K562 (cell line): Measurements from ENCODE around the gene OTOA. TPM values are rescaled to one million over a fixed set of nuclear protein-coding genes. Genes with fewer than 3 reads are reported as not detected.
A peak's percentile ranks its signal among the peaks of the same experiment; 100 is the strongest.
"Not testable (repeated sequence)": the region's sequence is repeated elsewhere in the genome, so short reads cannot be mapped to it uniquely, and the experiment has no call there.

ENCODE experiments used
- ATAC-seq: fragments of 200-7000 bp; cut with Tn5 transposase; 3 replicates; pipeline ENCODE4 v1.9.1; 2020; ENCODE audit warnings: moderate library complexity
- BruUV-seq: library from RNA; stranded (reverse); fragments of 400-500 nt; replicated peaks from 2 replicates; lab custom pipeline; 2021; lab: Mats Ljungman, UMichigan
- CTCF ChIA-PET: fragments of 300-600 bp; formaldehyde crosslinking; extraction: SDS; loops from one replicate; lab custom pipeline; 2021; ENCODE audit warnings: low intra/inter-chr PET ratio; lab: Yijun Ruan, JAX
- POLR2A ChIA-PET: fragments of 300-600, 350-650 bp; sonication (Branson Sonifier 250); formaldehyde crosslinking; extraction: SDS; loops from one replicate; lab custom pipeline; 2021; ENCODE audit warnings: antibody characterized with exemption, inconsistent platforms; lab: Yijun Ruan, JAX
- DNase-seq, 4 experiments: peaks; one replicate each; pipeline versions ENCODE4 v3.0.0 to v3.0.0-alpha.2; 2011 to 2018; ENCODE audit warnings: low spot score in 3 of 4, mixed read lengths in 3 of 4; ENCODE audit errors: extremely low read depth in 1 of 4
- FAIRE-seq: peaks from 2 replicates; lab custom pipeline; 2011; peaks lifted over from hg19 to GRCh38; lab: Jason Lieb, UNC
- H2AFZ ChIP-seq: 2 replicates; pipeline ENCODE4 v1.6.0; 2011; ENCODE audit warnings: low read depth, low read length, control low read depth, inconsistent platforms
- H3K27ac ChIP-seq: fragments of 200-600 bp; 3 replicates; pipeline ENCODE4 v1.8.0; 2011; ENCODE audit warnings: low read depth, mild to moderate bottlenecking, control low read depth, inconsistent platforms, low read length, moderate library complexity, mixed read lengths; ENCODE audit errors: extremely low read depth
- H3K27me3 ChIP-seq, 2 experiments: fragments of 300-600 bp in 1 of 2; 2 replicates in 1 of 2; 3 replicates in 1 of 2; pipeline versions ENCODE4 v1.6.0 to v1.8.0; 2011; ENCODE audit warnings: inconsistent platforms in 2 of 2, low read length in 2 of 2, mild to moderate bottlenecking in 1 of 2, mixed read lengths in 1 of 2, moderate library complexity in 1 of 2; ENCODE audit not compliant: control insufficient read depth in 2 of 2, insufficient read depth in 2 of 2
- H3K36me3 ChIP-seq: fragments of 300-600 bp; 3 replicates; pipeline ENCODE4 v1.8.0; 2011; ENCODE audit warnings: mild to moderate bottlenecking, low read length, inconsistent platforms; ENCODE audit not compliant: control insufficient read depth, insufficient read depth
- H3K4me1 ChIP-seq, 2 experiments: fragments of 200-600 bp in 1 of 2; replicated peaks in 1 of 2; 2 replicates in 1 of 2; 3 replicates in 1 of 2; pipeline versions ENCODE4 v1.5.1 to v1.8.0; 2011; ENCODE audit warnings: inconsistent platforms in 2 of 2, low read length in 2 of 2, mild to moderate bottlenecking in 1 of 2, mixed read lengths in 1 of 2, moderate library complexity in 1 of 2; ENCODE audit not compliant: control insufficient read depth in 2 of 2, insufficient read depth in 2 of 2
- H3K4me2 ChIP-seq: 2 replicates; pipeline ENCODE4 v1.6.1; 2011; ENCODE audit warnings: low read length, control low read depth, inconsistent platforms, mixed read lengths; ENCODE audit not compliant: insufficient read depth
- H3K4me3 ChIP-seq: fragments of 200-600 bp; sonication (generic), shearing (Covaris generic); 2 replicates; pipeline ENCODE4 v1.5.1; 2016; ENCODE audit warnings: control low read depth, inconsistent platforms
- H3K79me2 ChIP-seq: fragments of 200-600 bp; 3 replicates; pipeline ENCODE4 v1.8.0; 2011; ENCODE audit warnings: low read length, inconsistent platforms; ENCODE audit not compliant: control insufficient read depth, insufficient read depth
- H3K9ac ChIP-seq, 2 experiments: 2 replicates each; pipeline versions ENCODE4 v1.6.0 to v1.6.1; 2011; ENCODE audit warnings: low read depth in 2 of 2, low read length in 2 of 2, control low read depth in 1 of 2, inconsistent platforms in 1 of 2, mild to moderate bottlenecking in 1 of 2, mixed read lengths in 1 of 2; ENCODE audit not compliant: insufficient read depth in 1 of 2
- H3K9me1 ChIP-seq: one replicate; pipeline ENCODE4 v1.6.0; 2011; ENCODE audit warnings: inconsistent platforms, mild to moderate bottlenecking, low read length, moderate library complexity; ENCODE audit not compliant: control insufficient read depth, insufficient read depth
- H3K9me3 ChIP-seq: replicated peaks from 2 replicates; pipeline ENCODE4 v1.5.1; 2011; ENCODE audit warnings: low read depth, low read length, inconsistent platforms; ENCODE audit not compliant: control insufficient read depth, insufficient read depth
- H4K20me1 ChIP-seq: replicated peaks from 2 replicates; pipeline ENCODE4 v1.6.1; 2011; ENCODE audit warnings: low read length, inconsistent platforms, mixed read lengths; ENCODE audit not compliant: control insufficient read depth, insufficient read depth
- WGBS: fragments of 100-300 bp; shearing (Covaris generic); methylation state at CpG from one replicate; pipeline ENCODE4 v1.1.6; 2016; ENCODE audit warnings: low coverage, mixed read lengths; ENCODE audit not compliant: insufficient coverage; ENCODE audit errors: missing lambda C conversion rate; 5-methylcytosine and 5-hydroxymethylcytosine counted together
- in situ Hi-C: fragments of 300-500 bp; cut with MboI; formaldehyde crosslinking; loops from 4 replicates; pipeline ENCODE4 v1.15.0; 2018; ENCODE audit warnings: inconsistent platforms, mixed read lengths
- intact Hi-C: fragments of 100-400 bp; cut with micrococcal nuclease; formaldehyde crosslinking; loops from 2 replicates; pipeline ENCODE4 v1.14.2; 2022
- polyA plus RNA-seq, 8 experiments: library from polyadenylated mRNA; depleted of rRNA in 4 of 8; stranded (reverse) in 5 of 8; unstranded in 3 of 8; fragments of >200 nt; fragmentation: Nextera tagmentation in 2 of 8; fragmentation: Illumina TruSeq in 1 of 8; extraction: Ambion mirVana in 2 of 8; extraction: Trizol in 1 of 8; gene quantifications; 2 replicates each; pipeline versions ENCODE4 v1.2.1 to v1.2.3, GENCODE V29; 2011 to 2014; ENCODE audit warnings: inconsistent platforms in 1 of 8, missing spikeins in 1 of 8
- total RNA-seq, 7 experiments: library from RNA; depleted of rRNA in 6 of 7; stranded (reverse); fragments of >200 nt in 6 of 7; fragmentation: Illumina TruSeq in 2 of 7; extraction: Trizol in 2 of 7; gene quantifications; 2 replicates each; pipeline versions ENCODE4 v1.2.1 to v1.2.3, GENCODE V29; 2011 to 2021; ENCODE audit warnings: low replicate concordance in 1 of 7

Gene OTOA
- total and polyA plus RNA-seq, 9 of the 15 experiments (the other 6 are each of a cell fraction or from before 2014, with no cell fraction given) = 0.04 TPM; not detected in 8

DNA sequence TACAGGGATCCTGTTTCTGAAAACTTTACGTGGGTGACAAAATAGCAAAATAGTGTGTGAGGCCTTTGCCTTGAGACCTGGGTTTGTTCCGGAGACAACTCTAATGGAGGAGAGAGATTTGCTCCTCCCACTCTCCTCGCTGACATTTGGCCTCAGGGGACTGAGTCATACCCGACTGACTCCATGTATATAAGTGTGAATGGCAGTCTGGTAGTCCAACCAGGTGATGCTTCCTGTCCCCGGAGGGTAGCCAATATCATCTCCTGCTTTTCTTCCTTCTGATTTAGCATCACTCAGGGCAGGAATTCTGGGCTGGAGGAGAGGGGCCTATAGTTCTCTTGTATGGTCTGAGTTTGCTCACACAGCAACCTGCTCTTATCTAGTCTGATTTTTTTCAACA lies 106.8 kb downstream of the OTOA start:
- H3K36me3 ChIP-seq, H2AFZ ChIP-seq, H3K9me3 ChIP-seq, H3K27ac ChIP-seq, in situ Hi-C loops, intact Hi-C loops, DNase-seq, POLR2A ChIA-PET, H3K9me1 ChIP-seq, H3K9ac ChIP-seq, H3K79me2 ChIP-seq, CTCF ChIA-PET, H4K20me1 ChIP-seq, H3K4me1 ChIP-seq, H3K4me3 ChIP-seq, H3K27me3 ChIP-seq, BruUV-seq, H3K4me2 ChIP-seq: not testable (repeated sequence)
- WGBS = 20% methylated on average over 1 of the region's 5 CpGs
- peak; percentile 68 for FAIRE-seq
- ATAC-seq = peak; percentile 80

DNA sequence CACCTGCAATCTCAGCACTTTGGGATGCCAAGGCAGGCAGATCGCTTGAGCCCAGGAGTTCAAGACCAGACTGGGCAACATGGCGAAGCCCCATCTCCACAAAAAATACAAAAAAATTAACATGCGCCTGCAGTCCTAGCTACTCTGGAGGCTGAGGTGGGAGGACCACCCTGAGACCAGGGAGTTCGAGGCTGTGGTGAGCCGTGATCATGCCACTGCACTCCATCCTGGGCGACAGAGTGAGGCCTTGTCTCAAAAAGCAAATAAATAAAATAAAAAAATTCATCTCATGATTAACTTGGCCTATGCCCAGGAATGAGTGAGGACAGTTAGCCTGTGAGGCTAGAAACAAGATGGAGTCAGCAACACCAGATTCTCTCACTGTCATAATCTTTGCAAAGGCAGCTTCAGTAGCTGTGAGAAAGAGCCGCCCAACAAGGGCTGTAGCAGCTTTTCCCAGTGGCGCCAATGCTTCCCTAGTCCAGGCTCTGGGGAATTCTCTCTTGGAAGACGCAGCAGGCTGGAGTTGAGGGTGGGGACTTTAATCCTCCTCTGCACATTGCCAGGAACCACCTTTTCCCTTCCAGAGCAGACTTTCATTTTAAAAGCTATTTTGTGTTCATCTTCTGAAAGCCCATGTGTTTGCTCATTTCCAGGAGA lies 108.9 kb downstream of the OTOA start:
- FAIRE-seq, H3K4me3 ChIP-seq, H4K20me1 ChIP-seq, H3K36me3 ChIP-seq, H2AFZ ChIP-seq, in situ Hi-C loops, H3K9me1 ChIP-seq, DNase-seq, BruUV-seq, CTCF ChIA-PET, intact Hi-C loops, H3K27ac ChIP-seq, H3K79me2 ChIP-seq, H3K4me2 ChIP-seq, H3K27me3 ChIP-seq, ATAC-seq, H3K4me1 ChIP-seq, H3K9me3 ChIP-seq, POLR2A ChIA-PET, H3K9ac ChIP-seq: not testable (repeated sequence)
- 1% methylated on average over 9 of the region's 9 CpGs for WGBS

DNA sequence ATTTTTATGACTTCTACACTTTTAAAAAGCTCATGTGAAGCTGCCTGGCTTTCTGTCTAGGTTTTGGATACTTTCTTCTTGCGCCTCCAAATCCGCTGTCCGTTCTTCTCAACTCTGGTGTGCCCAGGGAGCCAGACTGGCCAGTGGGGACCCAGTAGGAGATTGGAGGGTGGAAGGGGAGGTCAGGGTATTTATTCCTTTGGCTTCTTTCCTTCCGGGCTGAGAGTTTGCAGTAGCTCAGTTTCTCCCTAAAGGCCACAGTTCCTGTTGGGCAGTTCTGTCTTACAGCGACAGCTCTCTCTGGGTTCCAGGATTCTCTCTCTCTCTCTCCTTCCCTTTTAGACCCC lies 109.4 kb downstream of the OTOA start:
- H3K27me3 ChIP-seq, DNase-seq, H3K9me1 ChIP-seq, H4K20me1 ChIP-seq, H3K4me1 ChIP-seq, H3K36me3 ChIP-seq, in situ Hi-C loops, POLR2A ChIA-PET, FAIRE-seq, intact Hi-C loops, H3K9me3 ChIP-seq, ATAC-seq, H2AFZ ChIP-seq, H3K27ac ChIP-seq, H3K4me3 ChIP-seq, H3K79me2 ChIP-seq, CTCF ChIA-PET, H3K4me2 ChIP-seq, BruUV-seq, H3K9ac ChIP-seq: not testable (repeated sequence)
- WGBS = 1% methylated on average over 5 of the region's 5 CpGs

DNA sequence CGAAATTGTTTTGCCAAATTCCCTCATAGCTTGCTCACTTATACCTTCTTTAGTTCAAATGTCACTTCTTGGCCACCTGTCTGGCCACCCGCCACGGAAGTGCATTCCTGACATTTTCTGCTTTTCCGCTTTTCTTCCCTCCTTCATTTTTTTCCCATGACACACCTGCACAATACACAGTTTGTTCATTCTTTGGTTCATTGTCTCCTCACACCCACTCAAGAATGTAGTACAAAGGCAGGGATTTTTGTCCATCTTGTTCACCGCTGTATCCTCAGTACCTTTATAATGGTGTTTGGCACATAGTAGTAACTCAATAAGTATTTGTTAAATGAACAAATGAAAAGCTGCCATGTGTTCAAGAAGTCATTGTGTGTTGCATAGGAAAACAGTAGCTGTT lies 116.8 kb downstream of the OTOA start:
- in situ Hi-C loops = not testable (repeated sequence)

More for the DNA sequence above, 116.8 kb downstream of the OTOA start:
- POLR2A ChIA-PET, DNase-seq, H3K36me3 ChIP-seq, intact Hi-C loops, H3K4me3 ChIP-seq, H4K20me1 ChIP-seq, H3K9me1 ChIP-seq, H2AFZ ChIP-seq, H3K9me3 ChIP-seq, FAIRE-seq, CTCF ChIA-PET, H3K27ac ChIP-seq, H3K79me2 ChIP-seq, H3K27me3 ChIP-seq, BruUV-seq, ATAC-seq, H3K9ac ChIP-seq, H3K4me1 ChIP-seq, H3K4me2 ChIP-seq: not testable (repeated sequence)
- WGBS = no CpG with 5 or more reads among the region's 5 CpGs
